ENCODE data around the gene CSMD2.

DNA sequence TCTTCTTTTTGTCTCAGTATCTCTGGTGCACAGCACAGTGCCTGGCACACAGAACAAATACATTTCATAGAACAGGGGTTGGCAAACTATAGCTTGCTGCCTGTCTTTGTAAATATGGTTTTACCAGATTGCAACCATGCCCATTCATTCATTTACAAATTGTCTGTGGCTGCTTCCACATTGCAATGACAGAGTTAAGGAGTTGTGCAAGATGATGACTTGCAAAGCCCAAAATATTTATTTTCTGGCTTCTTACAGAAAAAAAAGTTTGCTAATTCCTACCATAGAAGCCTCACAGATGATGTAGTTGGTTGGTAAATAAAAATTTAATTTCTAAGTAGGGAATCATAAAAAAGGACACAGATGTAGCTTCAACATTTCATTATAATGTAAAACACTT is 312.3 kb downstream of the CSMD2 start:
- TF ChIP-seq, protein P1, sequence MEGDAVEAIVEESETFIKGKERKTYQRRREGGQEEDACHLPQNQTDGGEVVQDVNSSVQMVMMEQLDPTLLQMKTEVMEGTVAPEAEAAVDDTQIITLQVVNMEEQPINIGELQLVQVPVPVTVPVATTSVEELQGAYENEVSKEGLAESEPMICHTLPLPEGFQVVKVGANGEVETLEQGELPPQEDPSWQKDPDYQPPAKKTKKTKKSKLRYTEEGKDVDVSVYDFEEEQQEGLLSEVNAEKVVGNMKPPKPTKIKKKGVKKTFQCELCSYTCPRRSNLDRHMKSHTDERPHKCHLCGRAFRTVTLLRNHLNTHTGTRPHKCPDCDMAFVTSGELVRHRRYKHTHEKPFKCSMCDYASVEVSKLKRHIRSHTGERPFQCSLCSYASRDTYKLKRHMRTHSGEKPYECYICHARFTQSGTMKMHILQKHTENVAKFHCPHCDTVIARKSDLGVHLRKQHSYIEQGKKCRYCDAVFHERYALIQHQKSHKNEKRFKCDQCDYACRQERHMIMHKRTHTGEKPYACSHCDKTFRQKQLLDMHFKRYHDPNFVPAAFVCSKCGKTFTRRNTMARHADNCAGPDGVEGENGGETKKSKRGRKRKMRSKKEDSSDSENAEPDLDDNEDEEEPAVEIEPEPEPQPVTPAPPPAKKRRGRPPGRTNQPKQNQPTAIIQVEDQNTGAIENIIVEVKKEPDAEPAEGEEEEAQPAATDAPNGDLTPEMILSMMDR (IDR thresholded peaks at IDR 0.05 in 4 of 5, conservative IDR thresholded peaks at IDR 0.05 in 1 of 5), result no peak
- no peak for TF ChIP-seq POLR2A (IDR thresholded peaks at IDR 0.05)

Data from gastrocnemius medialis (tissue), 4 donors.